Cortex of kidney (tissue), 1 donor: ENCODE data around the gene H1-8.
"Not testable (repeated sequence)": the region's sequence is repeated elsewhere in the genome, so short reads cannot be mapped to it uniquely, and the experiment has no call there.

ENCODE experiments used
- DNase-seq: peaks from one replicate; lab custom pipeline; 2025; lab: John Stamatoyannopoulos, UW

Gene H1-8

GRCh38 chr3:129515108-129515820 is 27.7 kb upstream of the H1-8 start:
- DNase-seq: not testable (repeated sequence)

GRCh38 chr3:129515821-129516432 is 27.0 kb upstream of the H1-8 start:
- DNase-seq: not testable (repeated sequence)

- no peak for DNase-seq
These were observed 25.5 kb upstream of the H1-8 start for GRCh38 chr3:129517516-129517915.

- no peak for DNase-seq
These were observed 24.9 kb upstream of the H1-8 start for GRCh38 chr3:129518038-129518561.

- DNase-seq: no peak
These were observed 24.4 kb upstream of the H1-8 start for GRCh38 chr3:129518581-129518980.

GRCh38 chr3:129519449-129519848 is 23.5 kb upstream of the H1-8 start:
- no peak for DNase-seq

- no peak for DNase-seq
These were observed 22.9 kb upstream of the H1-8 start for GRCh38 chr3:129519896-129520715.

- no peak for DNase-seq
These were observed 22.0 kb upstream of the H1-8 start for GRCh38 chr3:129520960-129521359.

GRCh38 chr3:129521611-129522010 is 21.4 kb upstream of the H1-8 start:
- no peak for DNase-seq

- DNase-seq: no peak
These were observed 20.0 kb upstream of the H1-8 start for GRCh38 chr3:129522953-129523352.

GRCh38 chr3:129524081-129524480 is 18.9 kb upstream of the H1-8 start:
- no peak for DNase-seq

- no peak for DNase-seq
These were observed 17.5 kb upstream of the H1-8 start for GRCh38 chr3:129525341-129525968.

GRCh38 chr3:129526121-129526900 is 16.7 kb upstream of the H1-8 start:
- no peak for DNase-seq

- no peak for DNase-seq
These were observed 15.7 kb upstream of the H1-8 start for GRCh38 chr3:129527262-129527661.

- no peak for DNase-seq
These were observed 14.3 kb upstream of the H1-8 start, which contains the start of gene RHO for GRCh38 chr3:129528589-129529100. RHO (plus strand) TSS chr3:129528639; CDS start chr3:129528734, 95 bp downstream.

- DNase-seq: no peak
These were observed 13.4 kb upstream of the H1-8 start for GRCh38 chr3:129529436-129530210.

GRCh38 chr3:129530251-129530791 is 12.7 kb upstream of the H1-8 start:
- DNase-seq: no peak

- DNase-seq: no peak
These were observed 12.2 kb upstream of the H1-8 start for GRCh38 chr3:129530821-129531220.

- no peak for DNase-seq
These were observed 11.3 kb upstream of the H1-8 start for GRCh38 chr3:129531699-129532098.

- DNase-seq: no peak
These were observed 10.7 kb upstream of the H1-8 start for GRCh38 chr3:129532261-129532660.
